HG02852 (cell line): ENCODE results near the gene OSCP1.
"Not testable (repeated sequence)": the region's sequence is repeated elsewhere in the genome, so short reads cannot be mapped to it uniquely, and the experiment has no call there.

ENCODE experiments used
- ATAC-seq: cut with Tn5 transposase; IDR thresholded peaks from one replicate; pipeline ENCODE4 v1.9.1; 2021; ENCODE audit warnings: mild to moderate bottlenecking, moderate library complexity; ENCODE audit not compliant: unreplicated experiment

OSCP1 gene

DNA sequence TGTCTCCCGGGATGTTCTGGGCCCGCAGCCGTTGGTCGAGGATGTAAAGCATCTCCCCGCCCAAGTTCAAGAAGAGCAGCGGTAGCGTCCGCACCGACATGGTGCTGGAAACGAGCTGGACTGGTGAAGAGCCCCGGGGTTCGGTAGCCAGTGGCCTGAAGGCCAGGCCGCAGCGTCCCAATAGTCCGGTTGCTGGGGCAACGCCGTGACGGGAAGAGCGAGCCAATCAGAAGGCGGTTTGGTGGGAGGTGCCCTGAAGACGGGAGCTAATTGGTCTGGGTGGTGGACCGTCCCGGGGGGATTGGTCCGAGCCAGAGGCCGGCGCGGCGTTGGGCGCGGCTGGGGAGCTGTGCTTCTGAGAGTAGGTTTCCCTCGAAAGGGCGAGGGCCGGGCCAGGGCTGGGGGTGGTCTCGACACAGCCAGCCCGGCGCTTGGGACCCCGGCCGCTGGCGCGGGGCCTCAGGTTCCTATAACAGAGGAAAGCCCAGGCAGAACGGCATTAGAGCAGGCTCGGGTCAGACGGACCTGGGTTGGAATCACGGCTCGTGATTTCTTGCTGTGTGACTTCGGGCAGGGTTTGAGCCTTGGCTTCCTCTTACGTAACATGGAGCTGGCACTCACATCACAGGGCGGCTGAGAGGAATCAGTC, at the start of gene OSCP1:
Gene OSCP1, minus strand, starts transcription at position 182 of the 649 bp plus-strand sequence. Its CDS starts 82 bp downstream, at position 100.
- peak; percentile 99 for ATAC-seq

GRCh38 chr1:36497207-36497606, 47.0 kb upstream of the OSCP1 start:
- no peak for ATAC-seq

DNA sequence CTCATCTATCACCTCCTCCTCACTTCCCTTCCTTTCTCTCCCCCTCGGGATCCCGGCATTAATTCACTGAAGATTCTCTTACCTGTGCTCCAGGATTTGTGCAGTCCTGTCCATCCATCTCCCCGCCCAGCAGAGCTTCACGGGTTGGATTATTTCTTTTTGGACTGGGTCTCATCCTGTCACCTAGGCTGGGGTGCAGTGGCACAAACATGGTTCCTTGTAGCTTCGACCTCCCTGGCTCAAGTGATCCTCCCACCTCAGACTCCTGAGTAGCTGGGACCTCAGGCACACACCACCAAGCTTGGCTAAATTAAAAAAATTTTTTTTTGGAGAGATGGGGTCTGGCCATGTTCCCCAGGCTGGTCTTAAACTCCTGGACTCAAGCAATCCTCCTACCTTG, 44.7 kb upstream of the OSCP1 start:
- no peak for ATAC-seq

DNA sequence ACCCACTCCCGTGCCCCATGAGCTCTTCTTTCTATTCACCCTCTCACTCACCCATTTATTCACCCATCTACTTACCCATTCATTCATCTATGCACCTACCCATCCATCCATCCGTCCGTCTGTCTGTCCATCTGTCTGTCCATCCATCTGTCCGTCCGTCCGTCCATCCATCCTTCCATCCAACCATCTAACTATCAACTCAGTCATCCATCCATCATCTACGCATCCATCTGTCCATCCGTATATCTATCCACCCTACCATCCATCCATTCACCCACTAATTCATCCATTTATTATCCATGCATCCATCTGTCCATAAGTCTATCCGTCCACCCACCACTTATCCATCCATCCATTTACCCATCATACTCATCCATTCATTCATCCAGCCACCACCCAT, 43.3 kb upstream of the OSCP1 start:
- no peak for ATAC-seq

GRCh38 chr1:36492491-36492890, 42.2 kb upstream of the OSCP1 start:
- ATAC-seq = no peak

DNA sequence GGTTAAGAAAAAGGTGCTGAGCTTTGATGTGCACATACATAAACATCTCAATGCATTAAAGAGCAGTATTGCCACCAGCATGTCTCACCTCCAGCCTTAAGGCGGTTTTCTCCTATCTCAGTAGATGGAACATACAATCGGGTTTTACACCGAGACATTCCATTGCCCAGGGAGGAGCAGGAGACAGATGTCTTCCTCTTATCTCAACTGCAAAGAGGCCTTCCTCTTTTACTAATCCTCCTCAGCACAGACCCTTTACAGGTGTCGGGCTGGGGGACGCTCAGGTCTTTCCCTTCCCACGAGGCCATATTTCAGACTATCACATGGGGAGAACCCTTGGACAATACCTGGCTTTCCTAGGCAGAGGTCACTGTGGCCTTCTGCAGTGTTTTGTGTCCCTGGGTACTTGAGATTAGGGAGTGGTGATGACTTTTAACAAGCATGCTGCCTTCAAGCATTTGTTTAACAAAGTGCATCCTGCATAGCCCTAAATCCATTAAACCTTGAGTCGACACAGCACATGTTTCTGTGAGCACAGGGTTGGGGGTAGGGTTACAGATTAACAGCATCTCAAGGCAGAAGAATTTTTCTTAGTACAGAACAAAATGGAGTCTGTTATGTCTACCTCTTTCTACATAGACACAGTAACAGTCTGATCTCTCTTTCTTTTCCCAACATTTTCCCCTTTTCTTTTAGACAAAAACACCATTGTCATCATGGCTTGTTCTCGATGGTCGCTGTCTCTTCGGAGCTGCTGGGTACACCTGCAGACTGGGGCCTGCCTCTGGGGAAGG, 39.2 kb upstream of the OSCP1 start:
- ATAC-seq = not testable (repeated sequence)

DNA sequence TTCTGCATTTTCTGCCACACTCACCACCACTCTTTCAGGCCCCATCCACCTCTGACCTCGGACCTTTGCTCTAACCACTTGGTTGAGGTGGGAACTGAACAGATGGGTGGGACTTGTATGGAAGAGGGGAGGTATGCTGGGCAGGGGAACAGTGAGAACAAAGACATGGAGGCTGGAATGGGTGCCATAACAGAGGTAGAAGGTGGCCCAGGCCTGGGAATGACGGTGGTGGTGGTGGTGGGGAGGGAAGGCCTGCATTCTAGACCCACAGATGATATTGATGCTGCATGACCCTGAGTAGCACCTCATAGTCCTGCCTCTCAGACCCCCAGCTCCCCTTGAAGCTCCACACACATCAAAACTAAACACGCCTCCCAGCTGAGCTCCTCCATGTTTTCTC, 37.7 kb upstream of the OSCP1 start:
- ATAC-seq = no peak

DNA sequence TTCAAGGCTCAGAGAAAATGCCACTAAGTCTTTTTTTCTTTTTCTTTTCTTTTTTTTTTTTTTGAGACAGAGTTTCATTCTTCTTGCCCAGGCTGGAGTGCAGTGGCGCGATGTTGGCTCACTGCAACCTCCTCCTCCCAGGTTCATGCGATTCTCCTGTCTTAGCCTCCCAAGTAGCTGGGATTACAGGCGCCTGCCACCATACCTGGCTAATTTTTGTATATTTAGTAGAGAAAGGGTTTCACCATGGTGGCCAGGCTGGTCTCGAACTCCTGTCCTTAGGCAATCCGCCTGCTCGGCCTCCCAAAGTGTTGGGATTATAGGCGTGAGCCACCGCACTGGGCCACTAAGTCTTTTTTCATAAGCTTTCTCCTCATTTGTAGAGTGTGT, 37.1 kb upstream of the OSCP1 start:
- ATAC-seq = not testable (repeated sequence)

DNA sequence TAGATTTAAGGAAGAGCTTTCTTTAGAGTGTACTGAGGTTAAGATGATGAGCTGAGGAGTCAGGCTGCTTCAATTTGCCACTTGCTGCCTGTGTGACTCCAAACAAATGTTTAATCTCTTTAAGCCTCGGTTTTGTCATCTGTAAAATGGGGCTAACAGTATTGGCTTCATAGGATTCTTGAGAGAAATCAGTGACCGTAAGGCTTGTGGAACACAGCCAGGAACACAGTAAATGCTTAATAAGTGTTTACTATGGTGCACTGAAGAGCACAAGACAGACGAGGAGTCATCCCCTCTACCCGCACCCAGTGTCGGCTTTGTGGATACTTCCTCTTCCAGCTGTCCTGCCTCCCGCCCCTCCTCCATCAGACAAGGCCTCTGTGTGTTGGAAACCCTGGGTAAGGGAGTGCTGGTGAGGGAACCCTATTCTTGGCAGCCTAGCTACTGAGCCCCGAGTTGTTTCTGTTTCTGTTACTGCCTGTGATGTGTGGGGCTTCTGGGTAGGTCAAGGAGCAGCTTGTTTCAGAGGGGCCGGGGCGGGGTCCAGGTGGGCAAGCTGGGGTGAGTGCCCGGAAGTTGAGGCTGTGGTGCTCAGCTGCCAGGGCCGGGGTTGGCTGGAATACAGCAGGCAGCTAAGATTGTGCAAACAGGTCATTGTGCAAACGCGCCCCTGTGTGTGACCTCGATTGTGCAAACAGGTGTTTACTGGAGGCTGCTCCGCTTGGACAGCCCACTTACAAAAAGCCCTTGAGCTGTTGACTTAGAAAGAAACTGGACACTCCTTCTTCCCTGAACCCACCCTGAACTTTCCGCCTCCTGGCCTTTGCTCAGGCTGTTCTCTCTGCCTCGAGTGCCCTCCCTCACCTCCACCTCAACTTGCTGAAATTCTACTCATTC, 36.4 kb upstream of the OSCP1 start:
- no peak for ATAC-seq

GRCh38 chr1:36486093-36486438, 35.8 kb upstream of the OSCP1 start:
- no peak for ATAC-seq

GRCh38 chr1:36484099-36484498, 33.8 kb upstream of the OSCP1 start:
- ATAC-seq = no peak

GRCh38 chr1:36482724-36483388, 32.6 kb upstream of the OSCP1 start, which contains the start of gene CSF3R:
TSS of gene CSF3R (minus strand) at chr1:36482913. CDS start at chr1:36479496, 3,417 bp downstream.
- no peak for ATAC-seq

DNA sequence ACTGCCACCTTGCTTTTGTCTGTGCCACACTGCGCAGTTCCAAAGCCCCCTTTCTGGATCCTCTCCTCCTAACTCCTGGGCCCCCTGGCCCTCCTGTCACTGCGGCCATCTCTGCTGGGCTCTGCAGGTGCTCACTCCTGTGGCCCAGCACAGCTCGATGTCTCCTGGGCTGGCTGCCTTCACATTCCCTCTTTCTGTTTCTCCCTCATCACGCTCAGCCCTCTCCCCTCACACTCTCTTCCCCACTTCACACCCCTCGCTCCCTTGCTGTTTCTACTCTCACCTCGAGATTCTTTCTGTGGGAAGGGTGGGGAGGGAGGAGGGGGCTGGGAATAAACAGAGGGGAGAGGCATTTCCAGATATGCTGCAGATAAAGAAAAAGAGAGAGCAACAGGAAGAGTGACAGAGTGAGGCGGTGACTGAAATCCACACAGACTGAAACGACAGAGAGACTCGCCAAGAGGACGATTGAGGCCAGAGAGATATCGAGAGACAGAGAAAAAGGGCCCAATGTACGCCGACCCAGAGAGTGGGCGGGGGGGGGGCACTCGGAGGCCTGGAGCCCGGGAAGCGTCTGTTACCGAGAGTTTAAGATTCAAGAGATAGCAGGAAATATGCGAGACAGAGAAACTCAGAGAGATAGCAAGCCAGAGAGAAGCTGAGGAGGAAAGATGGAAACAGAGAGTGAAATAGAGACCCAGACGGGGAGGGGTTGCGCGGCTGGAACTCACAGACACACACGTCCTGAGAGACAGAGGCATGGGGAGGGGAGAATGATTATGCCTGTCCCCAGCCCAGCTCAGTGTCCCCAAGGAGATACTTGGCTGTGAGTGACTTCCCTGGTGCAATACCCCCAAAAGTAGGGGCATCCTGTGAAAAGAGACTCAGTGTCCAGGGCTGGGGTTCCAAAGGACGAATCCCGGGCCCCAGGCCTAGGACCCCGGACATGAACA, 31.8 kb upstream of the OSCP1 start:
- no peak for ATAC-seq

- ATAC-seq = no peak
Measured at GRCh38 chr1:36481091-36481490, 30.8 kb upstream of the OSCP1 start.

- ATAC-seq = no peak
Measured at GRCh38 chr1:36480161-36480560, 29.9 kb upstream of the OSCP1 start.

- no peak for ATAC-seq
Measured at GRCh38 chr1:36479505-36480051, 29.3 kb upstream of the OSCP1 start.

GRCh38 chr1:36477615-36478014, 27.4 kb upstream of the OSCP1 start:
- not testable (repeated sequence) for ATAC-seq

GRCh38 chr1:36476945-36477344, 26.7 kb upstream of the OSCP1 start:
- no peak for ATAC-seq

DNA sequence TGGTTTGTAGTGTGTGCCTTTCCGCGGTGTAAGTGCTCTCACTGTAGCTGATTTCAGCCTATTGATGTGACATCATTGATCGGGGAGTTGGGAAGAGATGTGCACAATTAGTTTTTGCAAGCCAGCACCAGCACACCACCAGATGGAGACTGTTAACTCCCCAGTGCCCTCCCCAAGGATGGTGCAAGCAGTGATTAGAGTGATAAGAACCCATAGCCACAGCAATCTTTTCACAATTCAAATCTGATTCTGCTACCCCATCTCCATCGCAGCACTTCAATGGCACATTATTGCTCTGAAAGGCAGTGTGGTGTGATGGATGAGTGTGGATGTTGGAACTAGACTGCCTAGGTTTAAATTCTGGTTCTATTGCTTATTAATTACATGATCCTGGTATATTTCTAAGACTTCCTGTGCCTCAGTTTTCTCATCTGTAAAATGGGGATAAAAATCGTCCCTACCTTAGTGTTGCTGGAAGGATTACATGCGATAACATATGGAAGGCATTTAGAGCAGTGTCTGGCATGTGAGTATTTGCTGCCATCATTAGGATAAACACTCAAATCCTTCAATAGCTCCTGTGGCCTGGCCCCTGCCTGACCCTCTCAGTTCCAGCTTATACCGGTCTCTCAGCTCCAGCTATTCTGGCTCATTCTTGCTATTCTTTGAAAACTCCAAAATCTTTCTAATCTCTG, 25.8 kb upstream of the OSCP1 start:
- ATAC-seq = no peak
